HepG2 (cell line): ENCODE data around the gene C16orf89. TPM values are rescaled to one million over a fixed set of nuclear protein-coding genes. Genes with fewer than 3 reads are reported as not detected.

Source experiments
- ARNT ChIP-seq: fragments of 450-650 bp; IDR thresholded peaks from 2 replicates; pipeline ENCODE4 v1.6.1; 2017
- ARNTL ChIP-seq: sonication (generic); formaldehyde crosslinking; IDR thresholded peaks from 2 replicates; pipeline ENCODE4 v1.4.0; 2020; ENCODE audit warnings: mild to moderate bottlenecking, missing genetic modification reagents
- CBX1 ChIP-seq: IDR thresholded peaks from one replicate; pipeline ENCODE4 v1.6.1; 2016; ENCODE audit warnings: antibody characterized with exemption, low read depth
- CHD2 ChIP-seq: IDR thresholded peaks from 2 replicates; pipeline ENCODE4 v1.6.1; 2011; ENCODE audit warnings: low read depth, low read length, improper control_type of control experiment
- DNMT3B ChIP-seq: conservative IDR thresholded peaks from 2 replicates; pipeline ENCODE4 v1.6.1; 2016; ENCODE audit warnings: missing biosample characterization, control low read depth
- GABPA ChIP-seq, 2 experiments: IDR thresholded peaks; 2 replicates each; pipeline ENCODE4 v1.6.1; 2011 to 2016; ENCODE audit warnings: low read depth in 2 of 2, low read length in 1 of 2, missing biosample characterization in 1 of 2, missing genetic modification characterization in 1 of 2
- GZF1 ChIP-seq: sonication (generic); formaldehyde crosslinking; IDR thresholded peaks from 2 replicates; pipeline ENCODE4 v1.5.1; 2020; ENCODE audit warnings: mild to moderate bottlenecking, missing genetic modification reagents
- HOXD1 ChIP-seq: sonication (generic); formaldehyde crosslinking; IDR thresholded peaks from 2 replicates; pipeline ENCODE4 v1.5.0; 2020; ENCODE audit warnings: missing genetic modification reagents
- MTF2 ChIP-seq: sonication (generic); formaldehyde crosslinking; IDR thresholded peaks from 2 replicates; pipeline ENCODE4 v1.5.0; 2020; ENCODE audit warnings: missing genetic modification reagents, borderline replicate concordance
- NCOR1 ChIP-seq: fragments of 200-600 bp; sonication (generic); IDR thresholded peaks from 2 replicates; pipeline ENCODE4 v1.7.0; 2017; ENCODE audit warnings: antibody characterized with exemption, low read length, borderline replicate concordance
- PHB2 ChIP-seq: fragments of 450-650 bp; IDR thresholded peaks from 2 replicates; pipeline ENCODE4 v1.6.1; 2018; ENCODE audit not compliant: partially characterized antibody
- PHF21A ChIP-seq: sonication (generic); formaldehyde crosslinking; IDR thresholded peaks from 2 replicates; pipeline ENCODE4 v1.5.0; 2020; ENCODE audit warnings: mild to moderate bottlenecking, missing genetic modification reagents
- POLR2AphosphoS5 ChIP-seq: IDR thresholded peaks from 2 replicates; pipeline ENCODE4 v1.6.1; 2012; ENCODE audit warnings: low read depth, low read length
- SETDB1 ChIP-seq: sonication (generic); formaldehyde crosslinking; IDR thresholded peaks from 2 replicates; pipeline ENCODE4 v1.5.1; 2020; ENCODE audit warnings: missing genetic modification reagents, mild to moderate bottlenecking, borderline replicate concordance
- SUZ12 ChIP-seq: fragments of 150-350 bp; IDR thresholded peaks from 2 replicates; pipeline ENCODE4 v1.6.1; 2014; ENCODE audit warnings: low read depth, low read length
- TCF12 ChIP-seq, 2 experiments: fragments of 450-650 bp in 1 of 2; sonication (generic) in 1 of 2; formaldehyde crosslinking in 1 of 2; IDR thresholded peaks; 2 replicates each; pipeline versions ENCODE4 v1.6.1 to v1.8.0; 2017 to 2022; ENCODE audit warnings: antibody characterized with exemption in 1 of 2, mild to moderate bottlenecking in 1 of 2, missing genetic modification reagents in 1 of 2, moderate library complexity in 1 of 2
- TOE1 ChIP-seq: sonication (generic); formaldehyde crosslinking; IDR thresholded peaks from 2 replicates; pipeline ENCODE4 v1.4.0; 2020; ENCODE audit warnings: mild to moderate bottlenecking, missing genetic modification reagents
- ZBTB7A ChIP-seq: sonication (generic); formaldehyde crosslinking; IDR thresholded peaks from 2 replicates; pipeline ENCODE4 v1.8.0; 2022; ENCODE audit warnings: mild to moderate bottlenecking, missing genetic modification reagents
- ZNF296 ChIP-seq: sonication (generic); formaldehyde crosslinking; conservative IDR thresholded peaks from 2 replicates; pipeline ENCODE4 v1.5.0; 2020; ENCODE audit warnings: mild to moderate bottlenecking, missing genetic modification reagents
- ZNF34 ChIP-seq: sonication (generic); formaldehyde crosslinking; IDR thresholded peaks from 2 replicates; pipeline ENCODE4 v1.4.0; 2020; ENCODE audit warnings: mild to moderate bottlenecking, missing genetic modification reagents, borderline replicate concordance
- ZNF629 ChIP-seq: sonication (generic); formaldehyde crosslinking; conservative IDR thresholded peaks from 2 replicates; pipeline ENCODE4 v1.5.0; 2020; ENCODE audit warnings: missing genetic modification reagents
- ZNF7 ChIP-seq: IDR thresholded peaks from 2 replicates; pipeline ENCODE4 v1.6.1; 2016; ENCODE audit warnings: missing biosample characterization, missing genetic modification reagents
- ZNF772 ChIP-seq: sonication (generic); formaldehyde crosslinking; IDR thresholded peaks from 2 replicates; pipeline ENCODE4 v1.5.0; 2020; ENCODE audit warnings: mild to moderate bottlenecking, missing genetic modification reagents
- polyA plus RNA-seq, 8 experiments: library from polyadenylated mRNA; depleted of rRNA in 3 of 8; stranded (reverse) in 7 of 8; unstranded in 1 of 8; fragments of >200 nt; fragmentation: Illumina TruSeq in 4 of 8; extraction: Trizol in 4 of 8; gene quantifications; 2 replicates each; pipeline versions ENCODE4 v1.2.1 to v1.2.3, GENCODE V29; 2011 to 2016; ENCODE audit warnings: low read depth in 4 of 8, missing spikeins in 1 of 8, mixed read lengths in 1 of 8; ENCODE audit not compliant: insufficient read depth in 1 of 8
- total RNA-seq, 5 experiments: library from RNA; depleted of rRNA; stranded (reverse); fragments of >200 nt; fragmentation: Illumina TruSeq; extraction: Trizol; gene quantifications; 2 replicates each; pipeline ENCODE4 v1.2.3, GENCODE V29; 2016; ENCODE audit warnings: low read depth in 1 of 5
- TF ChIP-seq, protein P1 (sequence below): sonication (generic); formaldehyde crosslinking; IDR thresholded peaks from 2 replicates; pipeline ENCODE4 v1.9.0; 2021; ENCODE audit warnings: missing genetic modification reagents, borderline replicate concordance
- TF ChIP-seq, protein P2 (sequence below): sonication (generic); formaldehyde crosslinking; IDR thresholded peaks from 2 replicates; pipeline ENCODE4 v1.8.0; 2022; ENCODE audit warnings: missing genetic modification reagents, mild to moderate bottlenecking, moderate library complexity, borderline replicate concordance

Gene C16orf89
- total and polyA plus RNA-seq, 2 of the 13 experiments (the other 11 are each of a cell fraction or from before 2014, with no cell fraction given) = 1.9 to 3.4 TPM

DNA sequence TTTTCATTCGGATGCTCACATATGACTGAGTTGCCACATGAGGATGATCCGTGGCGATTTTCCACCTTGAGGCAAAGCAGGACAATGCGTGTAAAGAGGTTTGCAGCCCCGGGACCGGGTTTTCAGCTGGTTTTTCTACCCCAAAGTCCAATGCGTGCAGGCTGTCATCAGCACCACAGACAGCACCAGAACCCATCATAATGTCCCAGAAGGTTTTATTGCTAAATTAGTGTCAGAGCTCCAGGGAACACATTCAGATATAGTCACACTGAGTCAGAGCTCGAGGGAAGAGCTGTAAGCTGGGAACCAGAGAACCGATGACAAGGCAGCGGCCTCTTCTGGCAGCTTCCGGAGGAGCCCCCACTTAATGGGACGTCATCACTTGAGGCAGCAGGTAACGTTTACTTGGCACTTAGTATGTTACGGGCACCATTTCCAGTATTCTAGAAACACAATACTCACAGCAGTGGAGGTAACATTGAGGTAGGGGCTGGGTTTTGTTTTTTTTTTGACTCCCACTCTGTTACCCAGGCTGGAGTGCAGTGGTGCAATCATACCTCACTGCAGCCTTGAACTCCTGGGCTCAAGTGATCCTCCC, 23.1 kb downstream of the C16orf89 start (continued):
- no peak for TF ChIP-seq HOXD1
- no peak for TF ChIP-seq ZBTB7A (CRISPR knock-in tag)
- TF ChIP-seq ZNF629 = no peak
- TF ChIP-seq GABPA (IDR thresholded peaks at IDR 0.05; ENCODE audit: low read depth, low read length) = no peak
- no peak for TF ChIP-seq GABPA (CRISPR knock-in tag; IDR thresholded peaks at IDR 0.05; ENCODE audit: low read depth)
- no peak for TF ChIP-seq GZF1
- TF ChIP-seq ZNF7 = no peak
- TF ChIP-seq, protein P1, sequence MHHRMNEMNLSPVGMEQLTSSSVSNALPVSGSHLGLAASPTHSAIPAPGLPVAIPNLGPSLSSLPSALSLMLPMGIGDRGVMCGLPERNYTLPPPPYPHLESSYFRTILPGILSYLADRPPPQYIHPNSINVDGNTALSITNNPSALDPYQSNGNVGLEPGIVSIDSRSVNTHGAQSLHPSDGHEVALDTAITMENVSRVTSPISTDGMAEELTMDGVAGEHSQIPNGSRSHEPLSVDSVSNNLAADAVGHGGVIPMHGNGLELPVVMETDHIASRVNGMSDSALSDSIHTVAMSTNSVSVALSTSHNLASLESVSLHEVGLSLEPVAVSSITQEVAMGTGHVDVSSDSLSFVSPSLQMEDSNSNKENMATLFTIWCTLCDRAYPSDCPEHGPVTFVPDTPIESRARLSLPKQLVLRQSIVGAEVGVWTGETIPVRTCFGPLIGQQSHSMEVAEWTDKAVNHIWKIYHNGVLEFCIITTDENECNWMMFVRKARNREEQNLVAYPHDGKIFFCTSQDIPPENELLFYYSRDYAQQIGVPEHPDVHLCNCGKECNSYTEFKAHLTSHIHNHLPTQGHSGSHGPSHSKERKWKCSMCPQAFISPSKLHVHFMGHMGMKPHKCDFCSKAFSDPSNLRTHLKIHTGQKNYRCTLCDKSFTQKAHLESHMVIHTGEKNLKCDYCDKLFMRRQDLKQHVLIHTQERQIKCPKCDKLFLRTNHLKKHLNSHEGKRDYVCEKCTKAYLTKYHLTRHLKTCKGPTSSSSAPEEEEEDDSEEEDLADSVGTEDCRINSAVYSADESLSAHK (CRISPR knock-in tag) = no peak
- TF ChIP-seq ARNTL (CRISPR knock-in tag) = 0 out of 2 replicates have a peak, but pooled peaks have one; percentile 24
- TF ChIP-seq ZNF34 (CRISPR knock-in tag) = 0 out of 2 replicates have a peak, but pooled peaks have one; percentile 18
- no peak for TF ChIP-seq POLR2AphosphoS5
- TF ChIP-seq CHD2 = no peak; the same call in 1 of the 2 replicates
- TF ChIP-seq TOE1 (CRISPR knock-in tag) = no peak
- TF ChIP-seq ARNT = no peak
- no peak for TF ChIP-seq ZNF296 (CRISPR knock-in tag)
- TF ChIP-seq TCF12 (IDR thresholded peaks at IDR 0.05) = no peak
- no peak for TF ChIP-seq TCF12 (CRISPR knock-in tag; IDR thresholded peaks at IDR 0.05)
- TF ChIP-seq PHB2 = no peak
- no peak; the same call in 1 of the 2 replicates for TF ChIP-seq MTF2
- TF ChIP-seq SETDB1 (CRISPR knock-in tag) = no peak
- TF ChIP-seq, protein P2, sequence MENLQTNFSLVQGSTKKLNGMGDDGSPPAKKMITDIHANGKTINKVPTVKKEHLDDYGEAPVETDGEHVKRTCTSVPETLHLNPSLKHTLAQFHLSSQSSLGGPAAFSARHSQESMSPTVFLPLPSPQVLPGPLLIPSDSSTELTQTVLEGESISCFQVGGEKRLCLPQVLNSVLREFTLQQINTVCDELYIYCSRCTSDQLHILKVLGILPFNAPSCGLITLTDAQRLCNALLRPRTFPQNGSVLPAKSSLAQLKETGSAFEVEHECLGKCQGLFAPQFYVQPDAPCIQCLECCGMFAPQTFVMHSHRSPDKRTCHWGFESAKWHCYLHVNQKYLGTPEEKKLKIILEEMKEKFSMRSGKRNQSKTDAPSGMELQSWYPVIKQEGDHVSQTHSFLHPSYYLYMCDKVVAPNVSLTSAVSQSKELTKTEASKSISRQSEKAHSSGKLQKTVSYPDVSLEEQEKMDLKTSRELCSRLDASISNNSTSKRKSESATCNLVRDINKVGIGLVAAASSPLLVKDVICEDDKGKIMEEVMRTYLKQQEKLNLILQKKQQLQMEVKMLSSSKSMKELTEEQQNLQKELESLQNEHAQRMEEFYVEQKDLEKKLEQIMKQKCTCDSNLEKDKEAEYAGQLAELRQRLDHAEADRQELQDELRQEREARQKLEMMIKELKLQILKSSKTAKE (CRISPR knock-in tag) = no peak
- TF ChIP-seq CBX1 = no peak
- TF ChIP-seq PHF21A (CRISPR knock-in tag) = no peak
- no peak for TF ChIP-seq NCOR1
- no peak for TF ChIP-seq ZNF772 (CRISPR knock-in tag)
- no peak for TF ChIP-seq DNMT3B (CRISPR knock-in tag)
- TF ChIP-seq SUZ12 = no peak
